Sigmoid colon (tissue), 7 donors: ENCODE results near the gene AHI1. TPM values are rescaled to one million over a fixed set of nuclear protein-coding genes. Genes with fewer than 3 reads are reported as not detected.

Experiments used
- DNase-seq: peaks from one replicate; pipeline ENCODE4 v3.0.0-alpha.2; 2019
- H3K27ac ChIP-seq, 4 donors: fragments of 200-600 bp; sonication (generic); one replicate each; pipeline ENCODE4 v1.5.1; 2016 to 2019; ENCODE audit warnings: mild to moderate bottlenecking in 1 of 4
- H3K27me3 ChIP-seq, 3 donors: fragments of 200-600 bp; sonication (generic); one replicate each; pipeline ENCODE4 v1.5.1; 2019; ENCODE audit warnings: mild to moderate bottlenecking in 1 of 3
- H3K36me3 ChIP-seq, 4 donors: fragments of 200-600 bp; sonication (generic); one replicate each; pipeline ENCODE4 v1.5.1; 2016 to 2019
- H3K4me1 ChIP-seq, 4 donors: fragments of 200-600 bp; sonication (generic); one replicate each; pipeline ENCODE4 v1.5.1; 2017 to 2019
- H3K4me3 ChIP-seq, 4 donors: fragments of 200-600 bp; sonication (generic); one replicate each; pipeline ENCODE4 v1.5.1; 2017 to 2019; ENCODE audit warnings: mild to moderate bottlenecking in 2 of 4, moderate library complexity in 1 of 4
- H3K9me3 ChIP-seq, 4 donors: fragments of 200-600 bp in 3 of 4; sonication (generic) in 3 of 4; one replicate each; pipeline versions ENCODE4 v1.5.1 to v1.6.1; 2013 to 2019
- CTCF ChIP-seq, 4 experiments: fragments of 450-650 bp in 3 of 4; fragments of 200-600 bp in 1 of 4; IDR thresholded peaks; one replicate each; pipeline ENCODE4 v1.5.1; 2016 to 2019; ENCODE audit warnings: antibody characterized with exemption in 4 of 4, mild to moderate bottlenecking in 3 of 4, moderate library complexity in 2 of 4
- EP300 ChIP-seq, 4 donors: sonication (generic); formaldehyde crosslinking; IDR thresholded peaks; one replicate each; pipeline ENCODE4 v1.6.1; 2017; ENCODE audit warnings: antibody characterized with exemption in 4 of 4
- POLR2A ChIP-seq, 2 donors: fragments of 450-650 bp; IDR thresholded peaks; one replicate each; pipeline ENCODE4 v1.6.1; 2016; ENCODE audit warnings: antibody characterized with exemption in 2 of 2, mild to moderate bottlenecking in 2 of 2, moderate library complexity in 2 of 2
- POLR2AphosphoS5 ChIP-seq, 4 donors: sonication (generic); formaldehyde crosslinking; IDR thresholded peaks; one replicate each; pipeline ENCODE4 v1.6.1; 2017; ENCODE audit warnings: antibody characterized with exemption in 4 of 4
- whole genome bisulfite sequencing, 2 donors: extraction: QIAGEN DNeasy Blood & Tissue Kit; methylation state at CpG; one replicate each; pipeline ENCODE4 v1.1.7; 2013; 5-methylcytosine and 5-hydroxymethylcytosine counted together
- intact Hi-C: fragments of 100-400 bp; cut with DNase I; formaldehyde crosslinking; loops from one replicate; pipeline ENCODE4 v1.15.1; 2023
- polyA plus RNA-seq, 3 donors: library from polyadenylated mRNA; stranded (reverse); fragments of 200-250 nt; gene quantifications; one replicate each; pipeline ENCODE4 v1.2.3, GENCODE V29; 2013
- total RNA-seq, 4 donors: library from RNA; depleted of rRNA; stranded (reverse); fragments of >200 nt; gene quantifications; one replicate each; pipeline ENCODE4 v1.1.0, GENCODE V29; 2016
- donor health status: healthy with polysubstance abuse.
- donor health status: Bipolar disorder and iron deficiency.
- donor health status: healthy.

AHI1 gene
- total and polyA plus RNA-seq, 7 donors: 4.2 to 47.1 (median 25.8) TPM

- intact Hi-C loops: no loop called here
- TF ChIP-seq POLR2A (IDR thresholded peaks at IDR 0.05) (no peak), CTCF (IDR thresholded peaks at IDR 0.05) (no peak), POLR2AphosphoS5 (IDR thresholded peaks at IDR 0.05) (no peak), EP300 (IDR thresholded peaks at IDR 0.05) (no peak)
- H3K36me3 ChIP-seq: no peaks in the 10 kb centered on the region
- H3K9me3 ChIP-seq: no peaks in the 10 kb centered on the region
- 35 to 64% methylated on average over 6 of the region's 6 CpGs for WGBS, 2 donors
- H3K4me3 ChIP-seq: no peak overlapping the region
- H3K27me3 ChIP-seq: no peaks in the 10 kb centered on the region
- H3K4me1 ChIP-seq: no peaks in the 10 kb centered on the region
- H3K27ac ChIP-seq: no peak overlapping the region
- DNase-seq: no peak
Measured at GRCh38 chr6:135522965-135523692, 25.6 kb upstream of the AHI1 start.

GRCh38 chr6:135521431-135521830 lies 23.9 kb upstream of the AHI1 start:
- no peak overlapping the region for H3K27ac ChIP-seq
- no peak for DNase-seq
- WGBS, 2 donors: 90 to 93% methylated on average over 1 of the region's 1 CpG

GRCh38 chr6:135520781-135521180 lies 23.2 kb upstream of the AHI1 start:
- no peak for DNase-seq
- H3K27ac ChIP-seq: no peak overlapping the region
- H3K27me3 ChIP-seq: no peaks in the 10 kb centered on the region
- no peaks in the 10 kb centered on the region for H3K36me3 ChIP-seq
- 73 to 81% methylated on average over 2 of the region's 2 CpGs for WGBS, 2 donors
- TF ChIP-seq EP300 (IDR thresholded peaks at IDR 0.05): no peak
- TF ChIP-seq POLR2A (IDR thresholded peaks at IDR 0.05): no peak
- no peak for TF ChIP-seq CTCF (IDR thresholded peaks at IDR 0.05)
- TF ChIP-seq POLR2AphosphoS5 (IDR thresholded peaks at IDR 0.05): no peak
- peaks cover 0 to 2% (median 0%) of the 10 kb centered on the region in 4 donors for H3K9me3 ChIP-seq
- H3K4me3 ChIP-seq: no peak overlapping the region
- intact Hi-C loops: no loop called here
- H3K4me1 ChIP-seq: no peaks in the 10 kb centered on the region

More at GRCh38 chr6:135521431-135521830, 23.9 kb upstream of the AHI1 start:
- H3K9me3 ChIP-seq: peaks cover 0 to 2% (median 0%) of the 10 kb centered on the region in 4 donors
- no peaks in the 10 kb centered on the region for H3K27me3 ChIP-seq
- intact Hi-C loops: no loop called here
- H3K4me3 ChIP-seq: no peak overlapping the region
- no peaks in the 10 kb centered on the region for H3K4me1 ChIP-seq
- TF ChIP-seq POLR2AphosphoS5 (IDR thresholded peaks at IDR 0.05): no peak
- TF ChIP-seq EP300 (IDR thresholded peaks at IDR 0.05): no peak
- no peak for TF ChIP-seq CTCF (IDR thresholded peaks at IDR 0.05)
- no peak for TF ChIP-seq POLR2A (IDR thresholded peaks at IDR 0.05)
- H3K36me3 ChIP-seq: no peaks in the 10 kb centered on the region

- Histone ChIP-seq H3K27me3 (no peaks in the 10 kb centered on the region), H3K36me3 (no peaks in the 10 kb centered on the region), H3K27ac (no peak overlapping the region), H3K4me1 (no peaks in the 10 kb centered on the region), H3K9me3 (peaks cover 0 to 2% (median 0%) of the 10 kb centered on the region in 4 donors), H3K4me3 (no peak overlapping the region)
- no peak for TF ChIP-seq POLR2A (IDR thresholded peaks at IDR 0.05)
- TF ChIP-seq POLR2AphosphoS5 (IDR thresholded peaks at IDR 0.05): no peak
- TF ChIP-seq EP300 (IDR thresholded peaks at IDR 0.05): no peak
- no peak for TF ChIP-seq CTCF (IDR thresholded peaks at IDR 0.05)
- DNase-seq: no peak
- intact Hi-C loops: no loop called here
Measured at GRCh38 chr6:135519348-135519747, 21.8 kb upstream of the AHI1 start.

GRCh38 chr6:135517527-135517926 lies 20.0 kb upstream of the AHI1 start:
- Histone ChIP-seq H3K4me3 (no peak overlapping the region), H3K9me3 (peaks cover 0 to 2% (median 0%) of the 10 kb centered on the region in 4 donors), H3K36me3 (no peaks in the 10 kb centered on the region), H3K4me1 (no peaks in the 10 kb centered on the region), H3K27ac (no peak overlapping the region), H3K27me3 (no peaks in the 10 kb centered on the region)
- DNase-seq: no peak
- TF ChIP-seq POLR2AphosphoS5 (IDR thresholded peaks at IDR 0.05): no peak
- no peak for TF ChIP-seq CTCF (IDR thresholded peaks at IDR 0.05)
- TF ChIP-seq POLR2A (IDR thresholded peaks at IDR 0.05): no peak
- no peak for TF ChIP-seq EP300 (IDR thresholded peaks at IDR 0.05)
- WGBS, 2 donors: 96 to 97% methylated on average over 2 of the region's 2 CpGs
- intact Hi-C loops: no loop called here
